Measurements from ENCODE around the gene ZBTB32.
"Not testable (repeated sequence)": the region's sequence is repeated elsewhere in the genome, so short reads cannot be mapped to it uniquely, and the experiment has no call there.

Gene ZBTB32

DNA sequence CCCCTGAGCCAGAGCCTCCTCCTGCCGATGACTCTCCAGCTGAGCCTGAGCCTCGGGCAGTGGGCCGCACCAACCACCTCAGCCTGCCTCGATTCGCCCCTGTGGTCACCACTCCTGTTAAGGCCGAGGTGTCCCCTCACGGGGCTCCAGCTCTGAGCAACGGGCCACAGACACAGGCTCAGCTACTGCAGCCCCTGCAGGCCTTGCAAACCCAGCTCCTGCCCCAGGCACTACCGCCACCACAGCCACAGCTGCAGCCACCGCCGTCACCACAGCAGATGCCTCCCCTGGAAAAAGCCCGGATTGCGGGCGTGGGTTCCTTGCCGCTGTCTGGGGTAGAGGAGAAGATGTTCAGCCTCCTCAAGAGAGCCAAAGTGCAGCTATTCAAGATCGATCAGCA is 17.0 kb downstream of the ZBTB32 start:
- no peak for DNase-seq (ENCODE audit: low read depth)

- DNase-seq (ENCODE audit: low read depth) = no peak
These were observed 18.1 kb downstream of the ZBTB32 start for GRCh38 chr19:35722461-35722860.

DNA sequence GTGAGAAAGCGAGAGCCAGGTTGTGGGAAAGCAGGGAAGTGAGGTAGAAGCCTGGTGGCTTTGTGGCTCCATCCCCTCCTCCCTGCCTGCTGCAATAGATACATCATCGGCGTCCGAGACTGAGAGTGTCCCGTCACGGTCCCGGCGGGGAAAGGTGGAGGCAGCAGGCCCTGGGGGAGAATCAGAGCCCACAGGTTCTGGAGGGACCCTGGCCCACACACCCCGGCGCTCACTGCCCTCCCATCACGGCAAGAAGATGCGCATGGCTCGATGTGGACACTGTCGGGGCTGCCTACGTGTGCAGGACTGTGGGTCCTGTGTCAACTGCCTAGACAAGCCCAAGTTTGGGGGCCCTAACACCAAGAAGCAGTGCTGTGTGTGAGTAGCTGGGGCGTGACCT is 18.5 kb downstream of the ZBTB32 start:
- no peak for DNase-seq (ENCODE audit: low read depth)

- no peak for DNase-seq (ENCODE audit: low read depth)
These were observed 19.3 kb downstream of the ZBTB32 start for GRCh38 chr19:35723671-35724070.

DNA sequence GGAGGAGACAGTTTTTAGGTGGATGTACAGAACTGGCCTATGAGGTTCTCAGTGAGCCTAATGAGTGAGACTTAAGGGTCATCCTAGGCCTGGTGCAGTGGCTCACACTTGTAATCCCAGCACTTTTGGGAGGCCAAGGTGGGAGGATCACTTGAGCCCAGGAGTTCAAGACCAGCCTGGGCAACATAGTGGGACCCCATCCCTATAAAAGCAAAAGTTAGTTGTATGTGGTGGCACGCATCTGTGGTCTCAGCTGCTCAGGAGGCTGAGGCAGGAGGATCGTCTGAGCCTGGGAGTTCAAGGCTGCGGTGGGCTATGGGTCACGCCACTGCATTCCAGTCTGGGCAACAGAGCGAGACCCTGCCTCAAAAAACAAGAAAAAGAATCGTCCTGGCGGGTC is 19.8 kb downstream of the ZBTB32 start:
- not testable (repeated sequence) for DNase-seq (ENCODE audit: low read depth)

DNA sequence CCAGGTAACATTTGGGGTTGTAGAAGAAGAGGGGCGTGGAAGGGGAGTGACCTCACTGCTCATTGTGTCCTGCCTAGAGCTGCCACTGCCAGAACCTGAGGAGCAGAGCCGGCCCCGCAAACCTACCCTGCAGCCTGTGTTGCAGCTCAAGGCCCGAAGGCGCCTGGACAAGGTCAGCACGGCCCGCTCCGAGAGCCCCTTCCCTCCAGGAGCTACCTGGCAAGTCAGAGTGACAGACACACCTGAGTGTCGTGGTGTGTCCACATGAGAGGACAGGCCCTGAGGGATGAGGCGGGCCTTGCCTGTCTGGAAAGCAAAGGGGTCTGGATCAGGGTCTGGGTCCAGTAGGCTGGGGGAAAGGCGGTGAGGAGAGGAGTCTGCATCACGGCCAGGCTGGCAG is 20.2 kb downstream of the ZBTB32 start:
- no peak for DNase-seq (ENCODE audit: low read depth)

DNA sequence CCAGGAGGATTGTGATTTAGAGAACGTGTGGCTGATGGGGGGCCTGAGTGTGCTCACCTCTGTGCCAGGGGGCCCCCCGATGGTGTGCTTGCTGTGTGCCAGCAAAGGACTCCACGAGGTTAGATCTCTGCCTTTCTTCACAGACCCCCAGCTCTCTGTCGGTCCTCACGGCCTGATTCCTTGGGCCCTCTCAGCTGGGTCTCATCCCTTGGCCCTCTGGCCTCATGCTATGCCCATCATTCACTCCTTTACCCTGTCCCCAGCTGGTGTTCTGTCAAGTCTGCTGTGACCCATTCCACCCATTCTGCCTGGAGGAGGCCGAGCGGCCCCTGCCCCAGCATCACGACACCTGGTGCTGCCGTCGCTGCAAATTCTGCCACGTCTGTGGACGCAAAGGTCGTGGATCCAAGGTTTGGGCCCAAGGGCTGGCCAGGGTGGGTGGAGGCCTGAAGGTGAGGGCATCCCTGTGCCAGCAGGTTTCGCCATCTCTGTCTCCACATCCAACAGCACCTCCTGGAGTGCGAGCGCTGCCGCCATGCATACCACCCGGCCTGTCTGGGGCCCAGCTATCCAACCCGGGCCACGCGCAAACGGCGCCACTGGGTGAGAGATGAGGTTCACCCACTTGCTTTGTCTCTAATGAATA is 21.0 kb downstream of the ZBTB32 start:
- DNase-seq (ENCODE audit: low read depth) = no peak

GRCh38 chr19:35727053-35727955 is 22.9 kb downstream of the ZBTB32 start:
- no peak for DNase-seq (ENCODE audit: low read depth)

GRCh38 chr19:35727956-35728706 is 23.8 kb downstream of the ZBTB32 start:
- DNase-seq (ENCODE audit: low read depth) = no peak

DNA sequence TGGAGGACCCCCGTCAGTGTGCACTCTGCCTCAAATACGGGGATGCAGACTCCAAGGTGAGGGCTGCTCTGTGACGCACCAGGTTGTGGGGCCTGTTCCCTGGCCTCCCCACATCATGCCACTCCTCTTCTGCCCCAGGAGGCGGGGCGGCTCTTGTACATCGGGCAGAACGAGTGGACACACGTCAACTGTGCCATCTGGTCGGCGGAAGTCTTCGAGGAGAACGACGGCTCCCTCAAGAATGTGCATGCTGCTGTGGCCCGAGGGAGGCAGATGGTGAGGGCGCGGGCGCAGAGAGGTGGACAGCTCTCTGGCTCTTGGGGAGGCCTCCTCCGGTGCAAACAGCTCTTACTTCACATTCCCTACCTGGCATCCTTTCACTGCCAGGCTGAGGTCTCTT is 24.7 kb downstream of the ZBTB32 start:
- no peak for DNase-seq (ENCODE audit: low read depth)

DNA sequence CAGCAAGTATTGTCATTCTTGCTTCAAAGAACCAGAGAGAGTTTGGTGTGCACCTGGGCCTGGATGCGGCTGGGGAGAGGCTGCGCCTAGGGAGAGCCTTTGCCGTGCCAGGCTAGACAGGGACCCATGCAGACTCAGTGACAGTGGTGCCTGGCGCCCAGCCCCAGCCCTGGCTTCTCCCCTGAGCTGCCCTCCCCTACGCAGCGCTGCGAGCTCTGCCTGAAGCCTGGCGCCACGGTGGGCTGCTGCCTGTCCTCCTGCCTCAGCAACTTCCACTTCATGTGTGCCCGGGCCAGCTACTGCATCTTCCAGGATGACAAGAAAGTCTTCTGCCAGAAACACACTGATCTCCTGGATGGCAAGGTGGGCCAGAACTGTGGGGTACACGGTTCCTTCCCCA is 25.4 kb downstream of the ZBTB32 start:
- no peak for DNase-seq (ENCODE audit: low read depth)

DNA sequence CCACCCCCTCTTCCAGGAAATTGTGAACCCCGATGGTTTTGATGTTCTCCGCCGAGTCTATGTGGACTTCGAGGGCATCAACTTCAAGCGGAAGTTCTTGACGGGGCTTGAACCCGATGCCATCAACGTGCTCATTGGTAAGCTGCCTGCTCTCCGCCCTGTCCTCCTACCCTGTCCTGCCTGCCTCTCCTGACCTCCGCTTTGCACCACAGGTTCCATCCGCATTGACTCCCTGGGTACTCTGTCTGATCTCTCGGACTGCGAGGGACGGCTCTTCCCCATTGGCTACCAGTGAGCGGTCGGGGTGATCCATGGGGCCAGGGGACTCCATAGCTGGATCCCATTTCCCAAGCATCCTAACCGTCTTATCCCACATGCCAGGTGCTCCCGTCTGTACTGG is 26.0 kb downstream of the ZBTB32 start:
- DNase-seq (ENCODE audit: low read depth) = no peak

- DNase-seq (ENCODE audit: low read depth) = no peak
These were observed 27.0 kb downstream of the ZBTB32 start for GRCh38 chr19:35731353-35731752.

DNA sequence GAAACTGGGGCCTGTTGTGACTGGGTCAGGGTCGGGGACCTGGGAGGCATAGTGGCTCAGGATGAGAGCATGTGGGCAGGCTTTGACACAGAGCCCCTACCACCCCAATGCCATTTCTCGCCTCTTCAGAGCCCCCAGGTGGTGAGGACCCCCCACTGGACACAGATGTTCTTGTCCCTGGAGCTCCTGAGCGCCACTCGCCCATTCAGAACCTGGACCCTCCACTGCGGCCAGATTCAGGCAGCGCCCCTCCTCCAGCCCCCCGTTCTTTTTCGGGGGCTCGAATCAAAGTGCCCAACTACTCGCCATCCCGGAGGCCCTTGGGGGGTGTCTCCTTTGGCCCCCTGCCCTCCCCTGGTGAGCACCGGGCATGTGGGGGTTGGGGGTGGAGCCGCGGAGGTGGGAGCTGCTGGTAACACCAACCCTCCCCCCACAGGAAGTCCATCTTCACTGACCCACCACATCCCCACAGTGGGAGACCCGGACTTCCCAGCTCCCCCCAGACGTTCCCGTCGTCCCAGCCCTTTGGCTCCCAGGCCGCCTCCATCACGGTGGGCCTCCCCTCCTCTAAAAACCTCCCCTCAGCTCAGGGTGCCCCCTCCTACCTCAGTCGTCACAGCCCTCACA is 27.5 kb downstream of the ZBTB32 start:
- no peak for DNase-seq (ENCODE audit: low read depth)

DNA sequence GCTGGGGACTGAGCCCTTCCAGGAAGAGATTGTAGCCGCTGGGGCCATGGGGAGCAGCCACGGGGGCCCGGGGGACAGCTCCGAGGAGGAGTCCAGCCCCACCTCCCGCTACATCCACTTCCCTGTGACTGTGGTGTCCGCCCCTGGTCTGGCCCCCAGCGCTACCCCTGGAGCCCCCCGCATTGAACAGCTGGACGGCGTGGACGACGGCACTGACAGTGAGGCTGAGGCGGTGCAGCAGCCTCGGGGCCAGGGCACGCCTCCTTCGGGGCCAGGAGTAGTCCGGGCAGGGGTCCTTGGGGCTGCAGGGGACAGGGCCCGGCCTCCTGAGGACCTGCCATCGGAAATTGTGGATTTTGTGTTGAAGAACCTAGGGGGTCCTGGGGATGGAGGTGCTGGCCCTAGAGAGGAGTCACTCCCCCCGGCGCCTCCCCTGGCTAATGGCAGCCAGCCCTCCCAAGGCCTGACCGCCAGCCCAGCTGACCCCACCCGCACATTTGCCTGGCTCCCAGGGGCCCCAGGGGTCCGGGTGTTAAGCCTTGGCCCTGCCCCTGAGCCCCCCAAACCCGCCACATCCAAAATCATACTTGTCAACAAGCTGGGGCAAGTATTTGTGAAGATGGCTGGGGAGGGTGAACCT is 28.3 kb downstream of the ZBTB32 start:
- DNase-seq (ENCODE audit: low read depth) = no peak

DNA sequence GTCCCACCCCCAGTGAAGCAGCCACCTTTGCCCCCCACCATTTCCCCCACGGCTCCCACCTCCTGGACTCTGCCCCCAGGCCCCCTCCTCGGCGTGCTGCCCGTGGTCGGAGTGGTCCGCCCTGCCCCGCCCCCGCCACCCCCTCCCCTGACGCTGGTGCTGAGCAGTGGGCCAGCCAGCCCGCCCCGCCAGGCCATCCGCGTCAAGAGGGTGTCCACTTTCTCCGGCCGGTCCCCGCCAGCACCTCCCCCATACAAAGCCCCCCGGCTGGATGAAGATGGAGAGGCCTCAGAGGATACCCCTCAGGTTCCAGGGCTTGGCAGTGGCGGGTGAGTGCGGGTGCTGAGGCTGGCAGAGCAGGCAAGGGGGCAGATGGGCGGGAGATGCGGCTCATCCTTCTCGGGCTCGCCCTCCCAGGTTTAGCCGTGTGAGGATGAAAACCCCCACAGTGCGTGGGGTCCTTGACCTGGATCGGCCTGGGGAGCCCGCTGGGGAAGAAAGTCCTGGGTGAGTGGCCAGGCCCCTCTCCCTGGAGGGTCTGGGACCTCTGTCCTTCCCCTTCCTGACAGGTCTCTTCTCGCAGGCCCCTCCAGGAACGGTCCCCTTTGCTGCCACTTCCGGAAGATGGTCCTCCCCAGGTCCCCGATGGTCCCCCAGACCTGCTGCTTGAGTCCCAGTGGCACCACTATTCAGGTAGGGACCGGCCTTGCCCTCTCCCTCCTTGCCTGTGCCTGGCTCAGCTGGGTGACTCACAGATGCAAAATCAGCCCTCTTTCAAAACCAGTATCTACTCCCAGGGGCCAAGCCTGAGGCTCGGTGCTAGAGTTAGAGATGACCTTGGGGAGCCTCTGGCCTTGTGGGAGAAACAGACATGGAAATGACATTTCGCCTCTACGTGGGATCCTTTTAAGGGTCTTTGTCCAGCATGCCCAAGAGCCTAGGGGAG is 29.1 kb downstream of the ZBTB32 start:
- DNase-seq (ENCODE audit: low read depth) = no peak

DNA sequence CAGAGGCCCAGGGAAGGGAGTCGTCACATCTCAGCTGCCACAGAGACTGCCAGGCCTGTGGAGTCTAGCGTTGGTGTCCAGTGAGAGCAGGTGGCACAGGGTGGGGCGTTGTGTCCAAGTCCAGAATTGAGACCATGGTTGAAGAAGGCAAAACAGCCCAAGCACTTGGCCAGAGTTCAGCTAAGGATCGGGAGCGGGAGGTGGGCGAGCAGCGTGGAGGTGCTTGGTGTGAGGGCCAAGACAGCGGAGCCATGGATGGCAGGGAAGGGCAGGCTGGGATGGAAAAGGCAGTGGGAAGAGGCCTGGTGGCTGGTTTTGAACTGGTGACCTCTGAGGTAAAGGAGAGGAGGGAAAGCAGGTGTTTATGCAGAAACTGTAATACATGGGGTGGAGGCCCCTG is 29.9 kb downstream of the ZBTB32 start:
- no peak for DNase-seq (ENCODE audit: low read depth)

DNA sequence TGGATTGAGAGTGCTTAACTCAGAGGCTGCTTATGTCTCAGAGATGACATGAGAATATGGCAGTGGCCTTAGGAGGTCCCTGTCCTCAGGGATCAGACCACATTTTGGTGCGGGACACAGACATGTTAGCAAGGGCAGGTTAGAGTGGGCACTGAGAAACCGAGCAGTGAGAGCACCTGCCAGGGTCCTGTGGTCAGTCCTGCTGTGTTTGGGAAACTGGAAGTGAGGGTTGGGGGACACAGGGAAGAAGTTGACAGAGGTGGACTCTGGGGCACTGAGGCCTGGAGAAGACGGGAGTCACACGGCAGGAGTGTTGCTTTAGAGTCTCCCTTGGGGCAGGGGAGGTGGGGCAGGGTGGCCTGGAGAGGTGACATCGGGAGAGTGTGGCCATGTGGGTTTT is 30.5 kb downstream of the ZBTB32 start:
- no peak for DNase-seq (ENCODE audit: low read depth)

DNA sequence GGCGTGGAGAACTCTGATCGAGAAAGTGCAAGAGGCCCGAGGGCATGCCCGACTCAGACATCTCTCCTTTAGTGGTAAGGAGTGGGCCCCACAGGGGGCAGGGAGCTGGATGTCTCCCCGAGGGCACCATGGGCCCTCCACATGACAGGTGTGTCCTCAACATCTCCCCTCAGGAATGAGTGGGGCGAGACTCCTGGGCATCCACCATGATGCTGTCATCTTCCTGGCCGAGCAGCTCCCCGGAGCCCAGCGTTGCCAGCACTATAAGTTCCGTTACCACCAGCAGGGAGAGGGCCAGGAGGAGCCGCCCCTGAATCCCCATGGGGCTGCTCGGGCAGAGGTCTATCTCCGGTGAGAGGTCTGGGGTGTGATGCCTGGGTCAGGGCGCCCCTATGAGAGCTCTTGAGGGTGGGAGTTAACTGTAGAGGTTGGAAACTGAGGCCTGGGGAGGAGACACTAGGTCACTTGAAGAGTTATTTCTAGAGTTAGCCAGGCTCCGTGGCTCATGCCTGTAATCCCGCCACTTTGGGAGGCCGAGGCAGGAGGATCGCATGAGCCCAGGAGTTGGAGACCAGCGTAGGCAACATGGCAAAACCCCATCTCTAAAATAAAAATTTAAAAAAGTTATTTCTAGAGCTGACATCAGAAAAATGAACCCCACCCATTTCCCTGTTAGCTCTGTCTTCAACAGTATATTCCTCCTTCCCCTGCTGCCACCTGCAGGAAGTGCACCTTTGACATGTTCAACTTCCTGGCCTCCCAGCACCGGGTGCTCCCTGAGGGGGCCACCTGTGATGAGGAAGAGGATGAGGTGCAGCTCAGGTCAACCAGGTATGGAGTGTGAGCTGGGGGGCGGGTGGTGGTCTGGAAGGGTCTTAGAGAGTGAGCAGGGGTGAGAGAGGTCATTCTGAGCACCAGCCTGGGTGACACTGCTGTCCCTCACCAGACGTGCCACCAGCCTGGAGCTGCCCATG is 32.8 kb downstream of the ZBTB32 start:
- DNase-seq (ENCODE audit: low read depth) = no peak

Data from T-helper 22 cell (primary cell).